Measurements from ENCODE around the gene AOC3.

Gene AOC3

GRCh38 chr17:42850954-42851353, at the start of gene AOC3:
Gene AOC3, plus strand, starts transcription at chr17:42851199. Its CDS starts 145 bp downstream, at chr17:42851344.
- DNase-seq (ENCODE audit: low read depth): no peak

- no peak for DNase-seq (ENCODE audit: low read depth)
Measured at GRCh38 chr17:42803074-42803883, 47.7 kb upstream of the AOC3 start.

GRCh38 chr17:42804918-42805367, 46.1 kb upstream of the AOC3 start:
- DNase-seq (ENCODE audit: low read depth): no peak

- no peak for DNase-seq (ENCODE audit: low read depth)
Measured at GRCh38 chr17:42806249-42806648, 44.8 kb upstream of the AOC3 start.

GRCh38 chr17:42809250-42809649, 41.7 kb upstream of the AOC3 start:
- DNase-seq (ENCODE audit: low read depth): no peak

GRCh38 chr17:42814633-42815399, 36.2 kb upstream of the AOC3 start:
- no peak for DNase-seq (ENCODE audit: low read depth)

GRCh38 chr17:42817866-42818265, 33.1 kb upstream of the AOC3 start:
- DNase-seq (ENCODE audit: low read depth): no peak

GRCh38 chr17:42818379-42818778, 32.6 kb upstream of the AOC3 start:
- no peak for DNase-seq (ENCODE audit: low read depth)

- peak; percentile 27 for DNase-seq (ENCODE audit: low read depth)
Measured at GRCh38 chr17:42819939-42820535, 31.0 kb upstream of the AOC3 start.

GRCh38 chr17:42821176-42821575, 29.8 kb upstream of the AOC3 start:
- DNase-seq (ENCODE audit: low read depth): no peak

- no peak for DNase-seq (ENCODE audit: low read depth)
Measured at GRCh38 chr17:42827472-42827871, 23.5 kb upstream of the AOC3 start.

- DNase-seq (ENCODE audit: low read depth): no peak
Measured at GRCh38 chr17:42830971-42831370, 20.0 kb upstream of the AOC3 start.

GRCh38 chr17:42832213-42832933, 18.6 kb upstream of the AOC3 start:
- no peak for DNase-seq (ENCODE audit: low read depth)

- peak; percentile 80 for DNase-seq (ENCODE audit: low read depth)
Measured at GRCh38 chr17:42832934-42833766, 17.8 kb upstream of the AOC3 start, which contains the start of gene PSME3. Gene PSME3, plus strand, starts transcription at chr17:42833397. Its CDS starts 235 bp downstream, at chr17:42833632.

GRCh38 chr17:42833767-42834422, 17.1 kb upstream of the AOC3 start:
- DNase-seq (ENCODE audit: low read depth): no peak

GRCh38 chr17:42835732-42836131, 15.3 kb upstream of the AOC3 start:
- no peak for DNase-seq (ENCODE audit: low read depth)

GRCh38 chr17:42841975-42842685, 8.9 kb upstream of the AOC3 start:
- no peak for DNase-seq (ENCODE audit: low read depth)

GRCh38 chr17:42843358-42843934, 7.6 kb upstream of the AOC3 start:
- no peak for DNase-seq (ENCODE audit: low read depth)

GRCh38 chr17:42844271-42844670, 6.7 kb upstream of the AOC3 start, which contains the start of gene AOC2:
Gene AOC2, plus strand, starts transcription at chr17:42844580. Its CDS starts 47 bp downstream, at chr17:42844627.
- no peak for DNase-seq (ENCODE audit: low read depth)
